Measurements from ENCODE around the gene PPARG.
A peak's percentile ranks its signal among the peaks of the same experiment; 100 is the strongest.
"Not testable (repeated sequence)": the region's sequence is repeated elsewhere in the genome, so short reads cannot be mapped to it uniquely, and the experiment has no call there.

PPARG gene

GRCh38 chr3:12380461-12380860, 91.6 kb downstream of the PPARG start:
- DNase-seq (ENCODE audit: low read depth) = no peak

- no peak for DNase-seq (ENCODE audit: low read depth)
Measured at GRCh38 chr3:12381199-12381598, 92.3 kb downstream of the PPARG start.

GRCh38 chr3:12383218-12383617, 94.3 kb downstream of the PPARG start:
- no peak for DNase-seq (ENCODE audit: low read depth)

GRCh38 chr3:12384451-12385233, 95.8 kb downstream of the PPARG start:
- no peak for DNase-seq (ENCODE audit: low read depth)

GRCh38 chr3:12386514-12387291, 97.8 kb downstream of the PPARG start:
- DNase-seq (ENCODE audit: low read depth) = not testable (repeated sequence)

GRCh38 chr3:12388185-12388584, 99.3 kb downstream of the PPARG start:
- no peak for DNase-seq (ENCODE audit: low read depth)

GRCh38 chr3:12392101-12392878, 103.4 kb downstream of the PPARG start:
- DNase-seq (ENCODE audit: low read depth) = no peak

- no peak for DNase-seq (ENCODE audit: low read depth)
Measured at GRCh38 chr3:12393894-12394293, 105.0 kb downstream of the PPARG start.

GRCh38 chr3:12394569-12395271, 105.8 kb downstream of the PPARG start:
- no peak for DNase-seq (ENCODE audit: low read depth)

- DNase-seq (ENCODE audit: low read depth) = no peak
Measured at GRCh38 chr3:12395349-12396012, 106.6 kb downstream of the PPARG start.

GRCh38 chr3:12396471-12396870, 107.6 kb downstream of the PPARG start:
- no peak for DNase-seq (ENCODE audit: low read depth)

GRCh38 chr3:12399226-12399625, 110.4 kb downstream of the PPARG start:
- no peak for DNase-seq (ENCODE audit: low read depth)

- DNase-seq (ENCODE audit: low read depth) = peak; percentile 26
Measured at GRCh38 chr3:12400616-12401194, 111.8 kb downstream of the PPARG start.

GRCh38 chr3:12401208-12401607, 112.3 kb downstream of the PPARG start:
- DNase-seq (ENCODE audit: low read depth) = no peak

GRCh38 chr3:12405432-12406272, 116.8 kb downstream of the PPARG start:
- DNase-seq (ENCODE audit: low read depth) = peak; percentile 85

GRCh38 chr3:12408984-12409683, 120.3 kb downstream of the PPARG start:
- DNase-seq (ENCODE audit: low read depth) = no peak

GRCh38 chr3:12409684-12410596, 121.1 kb downstream of the PPARG start:
- no peak for DNase-seq (ENCODE audit: low read depth)

- DNase-seq (ENCODE audit: low read depth) = no peak
Measured at GRCh38 chr3:12413721-12414255, 124.9 kb downstream of the PPARG start.
